SK-N-SH (cell line): ENCODE measurements around the gene DMD.

Experiments used
- EZH2phosphoT487 ChIP-seq: fragments of 200-600 bp; sonication (generic); IDR thresholded peaks from 2 replicates; pipeline ENCODE4 v1.6.1; 2017; ENCODE audit warnings: low read depth, mixed run types, mild to moderate bottlenecking, antibody characterized with exemption, moderate library complexity, borderline replicate concordance
- FOXJ3 ChIP-seq: sonication (generic); formaldehyde crosslinking; IDR thresholded peaks from 2 replicates; pipeline ENCODE4 v1.5.1; 2020; ENCODE audit warnings: mild to moderate bottlenecking, missing genetic modification reagents
- GABPA ChIP-seq: IDR thresholded peaks from 2 replicates; pipeline ENCODE4 v1.4.0; 2012; ENCODE audit warnings: low read depth, mild to moderate bottlenecking
- JUND ChIP-seq: IDR thresholded peaks from 2 replicates; pipeline ENCODE4 v1.4.0; 2012
- MXI1 ChIP-seq: IDR thresholded peaks from 2 replicates; pipeline ENCODE4 v1.6.1; 2012; ENCODE audit warnings: mild to moderate bottlenecking, low read depth, low read length, improper control_type of control experiment
- POLR2AphosphoS5 ChIP-seq: IDR thresholded peaks from 2 replicates; pipeline ENCODE4 v1.6.1; 2012; ENCODE audit warnings: low read depth, low read length
- RAD21 ChIP-seq: IDR thresholded peaks from 2 replicates; pipeline ENCODE4 v1.6.1; 2012; ENCODE audit warnings: mild to moderate bottlenecking, low read length
- RFX5 ChIP-seq: IDR thresholded peaks from 2 replicates; pipeline ENCODE4 v1.6.1; 2012; ENCODE audit warnings: mild to moderate bottlenecking, improper control_type of control experiment, low read length
- RXRA ChIP-seq: IDR thresholded peaks from 2 replicates; pipeline ENCODE4 v1.4.0; 2012; ENCODE audit warnings: low read depth, mild to moderate bottlenecking, borderline replicate concordance
- SIN3A ChIP-seq: IDR thresholded peaks from 2 replicates; pipeline ENCODE4 v1.6.1; 2012; ENCODE audit warnings: low read depth, mild to moderate bottlenecking, low read length, moderate library complexity, borderline replicate concordance
- TEAD4 ChIP-seq: IDR thresholded peaks from 2 replicates; pipeline ENCODE4 v1.4.0; 2012; ENCODE audit warnings: mild to moderate bottlenecking, borderline replicate concordance; ENCODE audit not compliant: insufficient read depth
- TF ChIP-seq, protein P1 (sequence below): fragments of 200-600 bp; sonication (generic); IDR thresholded peaks from 2 replicates; pipeline ENCODE4 v1.6.1; 2017; ENCODE audit warnings: antibody characterized with exemption, mild to moderate bottlenecking, moderate library complexity
- TF ChIP-seq, protein P2 (sequence below): fragments of 150-350 bp; IDR thresholded peaks from 2 replicates; pipeline ENCODE4 v1.6.1; 2017; ENCODE audit warnings: antibody characterized with exemption, low read length, low read depth, borderline replicate concordance

DNA sequence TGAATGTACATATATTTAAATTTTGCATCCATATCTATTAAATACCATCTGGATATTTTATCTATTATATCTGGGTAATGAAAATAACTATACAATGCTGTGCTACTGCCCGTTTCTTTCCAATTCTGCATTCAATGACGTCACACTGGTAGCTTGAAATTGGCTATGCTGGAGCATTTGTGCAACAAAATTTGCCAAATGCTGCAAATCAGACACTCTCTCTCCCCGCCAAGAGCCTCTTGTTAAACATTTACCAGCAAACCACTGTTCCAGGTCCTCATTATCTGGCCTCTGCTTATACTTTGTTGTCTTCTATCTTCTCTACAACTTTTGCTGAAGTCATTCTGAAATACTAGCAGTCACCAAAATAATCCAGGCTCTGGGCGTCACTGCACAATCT is 1201.1 kb downstream of the DMD start:
- TF ChIP-seq POLR2AphosphoS5 (no peak), JUND (no peak), EZH2phosphoT487 (no peak), MXI1 (no peak), FOXJ3 (CRISPR knock-in tag) (no peak), SIN3A (no peak), RAD21 (no peak), RXRA (no peak), RFX5 (no peak), GABPA (no peak), TEAD4 (no peak)
- TF ChIP-seq, protein P1, sequence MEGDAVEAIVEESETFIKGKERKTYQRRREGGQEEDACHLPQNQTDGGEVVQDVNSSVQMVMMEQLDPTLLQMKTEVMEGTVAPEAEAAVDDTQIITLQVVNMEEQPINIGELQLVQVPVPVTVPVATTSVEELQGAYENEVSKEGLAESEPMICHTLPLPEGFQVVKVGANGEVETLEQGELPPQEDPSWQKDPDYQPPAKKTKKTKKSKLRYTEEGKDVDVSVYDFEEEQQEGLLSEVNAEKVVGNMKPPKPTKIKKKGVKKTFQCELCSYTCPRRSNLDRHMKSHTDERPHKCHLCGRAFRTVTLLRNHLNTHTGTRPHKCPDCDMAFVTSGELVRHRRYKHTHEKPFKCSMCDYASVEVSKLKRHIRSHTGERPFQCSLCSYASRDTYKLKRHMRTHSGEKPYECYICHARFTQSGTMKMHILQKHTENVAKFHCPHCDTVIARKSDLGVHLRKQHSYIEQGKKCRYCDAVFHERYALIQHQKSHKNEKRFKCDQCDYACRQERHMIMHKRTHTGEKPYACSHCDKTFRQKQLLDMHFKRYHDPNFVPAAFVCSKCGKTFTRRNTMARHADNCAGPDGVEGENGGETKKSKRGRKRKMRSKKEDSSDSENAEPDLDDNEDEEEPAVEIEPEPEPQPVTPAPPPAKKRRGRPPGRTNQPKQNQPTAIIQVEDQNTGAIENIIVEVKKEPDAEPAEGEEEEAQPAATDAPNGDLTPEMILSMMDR = no peak
- TF ChIP-seq, protein P2, sequence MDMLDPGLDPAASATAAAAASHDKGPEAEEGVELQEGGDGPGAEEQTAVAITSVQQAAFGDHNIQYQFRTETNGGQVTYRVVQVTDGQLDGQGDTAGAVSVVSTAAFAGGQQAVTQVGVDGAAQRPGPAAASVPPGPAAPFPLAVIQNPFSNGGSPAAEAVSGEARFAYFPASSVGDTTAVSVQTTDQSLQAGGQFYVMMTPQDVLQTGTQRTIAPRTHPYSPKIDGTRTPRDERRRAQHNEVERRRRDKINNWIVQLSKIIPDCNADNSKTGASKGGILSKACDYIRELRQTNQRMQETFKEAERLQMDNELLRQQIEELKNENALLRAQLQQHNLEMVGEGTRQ = no peak
